Measurements from ENCODE around the gene INSL3.
A peak's percentile ranks its signal among the peaks of the same experiment; 100 is the strongest.

Gene INSL3

GRCh38 chr19:17841810-17842662, 20.7 kb upstream of the INSL3 start:
- TF ChIP-seq JUND (IDR thresholded peaks at IDR 0.05; ENCODE audit: low read depth): no peak
- DNase-seq (ENCODE audit: low read depth in 1 of 2, low spot score in 1 of 2): peak; percentile 96
- in situ Hi-C loops (cut with HindIII; ENCODE audit: low pct_unique_long_range_greater_than_20kb, low sequenced_read_pairs): no loop called here

- no peak for TF ChIP-seq JUND (IDR thresholded peaks at IDR 0.05; ENCODE audit: low read depth)
- peak; percentile 72 to 84 for DNase-seq (ENCODE audit: low read depth in 1 of 2, low spot score in 1 of 2)
- in situ Hi-C loops (cut with HindIII; ENCODE audit: low pct_unique_long_range_greater_than_20kb, low sequenced_read_pairs): no loop called here
Measured at GRCh38 chr19:17841371-17841809, 20.1 kb upstream of the INSL3 start.

- in situ Hi-C loops (cut with HindIII; ENCODE audit: low pct_unique_long_range_greater_than_20kb, low sequenced_read_pairs): no loop called here
- no peak for TF ChIP-seq JUND (IDR thresholded peaks at IDR 0.05; ENCODE audit: low read depth)
- DNase-seq (ENCODE audit: low read depth in 1 of 2, low spot score in 1 of 2): no peak
Measured at GRCh38 chr19:17840019-17840418, 18.7 kb upstream of the INSL3 start.

- TF ChIP-seq JUND (IDR thresholded peaks at IDR 0.05; ENCODE audit: low read depth): no peak
- in situ Hi-C loops (cut with HindIII; ENCODE audit: low pct_unique_long_range_greater_than_20kb, low sequenced_read_pairs): no loop called here
- no peak for DNase-seq (ENCODE audit: low read depth in 1 of 2, low spot score in 1 of 2)
Measured at GRCh38 chr19:17837972-17838371, 16.7 kb upstream of the INSL3 start.

- no peak for TF ChIP-seq JUND (IDR thresholded peaks at IDR 0.05; ENCODE audit: low read depth)
- in situ Hi-C loops (cut with HindIII; ENCODE audit: low pct_unique_long_range_greater_than_20kb, low sequenced_read_pairs): no loop called here
- no peak for DNase-seq (ENCODE audit: low read depth in 1 of 2, low spot score in 1 of 2)
Measured at GRCh38 chr19:17836530-17836929, 15.2 kb upstream of the INSL3 start.

GRCh38 chr19:17835182-17836006, 14.1 kb upstream of the INSL3 start:
- DNase-seq (ENCODE audit: low read depth in 1 of 2, low spot score in 1 of 2): no peak
- no peak for TF ChIP-seq JUND (IDR thresholded peaks at IDR 0.05; ENCODE audit: low read depth)
- in situ Hi-C loops (cut with HindIII; ENCODE audit: low pct_unique_long_range_greater_than_20kb, low sequenced_read_pairs): no loop called here

- no peak for TF ChIP-seq JUND (IDR thresholded peaks at IDR 0.05; ENCODE audit: low read depth)
- DNase-seq (ENCODE audit: low read depth in 1 of 2, low spot score in 1 of 2): no peak
- in situ Hi-C loops (cut with HindIII; ENCODE audit: low pct_unique_long_range_greater_than_20kb, low sequenced_read_pairs): no loop called here
Measured at GRCh38 chr19:17834350-17835181, 13.2 kb upstream of the INSL3 start.

- in situ Hi-C loops (cut with HindIII; ENCODE audit: low pct_unique_long_range_greater_than_20kb, low sequenced_read_pairs): no loop called here
- TF ChIP-seq JUND (IDR thresholded peaks at IDR 0.05; ENCODE audit: low read depth): no peak
- DNase-seq (ENCODE audit: low read depth in 1 of 2, low spot score in 1 of 2): no peak
Measured at GRCh38 chr19:17832443-17833208, 11.3 kb upstream of the INSL3 start.

- in situ Hi-C loops (cut with HindIII; ENCODE audit: low pct_unique_long_range_greater_than_20kb, low sequenced_read_pairs): no loop called here
- TF ChIP-seq JUND (IDR thresholded peaks at IDR 0.05; ENCODE audit: low read depth): no peak
- no peak for DNase-seq (ENCODE audit: low read depth in 1 of 2, low spot score in 1 of 2)
Measured at GRCh38 chr19:17831419-17831888, 10.1 kb upstream of the INSL3 start.

GRCh38 chr19:17830567-17831418, 9.5 kb upstream of the INSL3 start:
- DNase-seq (ENCODE audit: low read depth in 1 of 2, low spot score in 1 of 2): peak; percentile 95
- in situ Hi-C loops (cut with HindIII; ENCODE audit: low pct_unique_long_range_greater_than_20kb, low sequenced_read_pairs): no loop called here

More at GRCh38 chr19:17830567-17831418, 9.5 kb upstream of the INSL3 start:
- no peak for TF ChIP-seq JUND (IDR thresholded peaks at IDR 0.05; ENCODE audit: low read depth)
